HepG2 (cell line): Measurements from ENCODE around the gene NMU. TPM values are rescaled to one million over a fixed set of nuclear protein-coding genes. Genes with fewer than 3 reads are reported as not detected.

ENCODE experiments used
- FIP1L1 ChIP-seq: fragments of 200-400 bp; formaldehyde crosslinking; IDR thresholded peaks from 2 replicates; pipeline ENCODE4 v1.6.1; 2018; ENCODE audit warnings: low read depth, mild to moderate bottlenecking, low read length, moderate library complexity, borderline replicate concordance; ENCODE audit not compliant: insufficient read depth
- HOXA9 ChIP-seq: sonication (generic); formaldehyde crosslinking; IDR thresholded peaks from 2 replicates; pipeline ENCODE4 v1.8.1; 2022; ENCODE audit warnings: missing genetic modification reagents, mild to moderate bottlenecking, moderate library complexity, borderline replicate concordance
- JARID2 ChIP-seq: sonication (generic); formaldehyde crosslinking; IDR thresholded peaks from 2 replicates; pipeline ENCODE4 v1.8.1; 2023; ENCODE audit warnings: missing genetic modification reagents, inconsistent platforms; ENCODE audit not compliant: insufficient replicate concordance
- JDP2 ChIP-seq: sonication (generic); formaldehyde crosslinking; IDR thresholded peaks from 2 replicates; pipeline ENCODE4 v1.8.1; 2022; ENCODE audit warnings: missing genetic modification reagents, borderline replicate concordance
- JUND ChIP-seq: sonication (generic); formaldehyde crosslinking; IDR thresholded peaks from 2 replicates; pipeline ENCODE4 v1.8.0; 2022; ENCODE audit warnings: mild to moderate bottlenecking, missing genetic modification reagents
- KDM3A ChIP-seq: IDR thresholded peaks from 2 replicates; pipeline ENCODE4 v1.6.1; 2018; ENCODE audit warnings: low read depth, missing compliant biosample characterization
- KMT2B ChIP-seq: IDR thresholded peaks from 2 replicates; pipeline ENCODE4 v1.6.1; 2016; ENCODE audit warnings: missing genetic modification reagents, missing compliant biosample characterization
- MEIS2 ChIP-seq: sonication (generic); formaldehyde crosslinking; IDR thresholded peaks from 2 replicates; pipeline ENCODE4 v1.9.0; 2021; ENCODE audit warnings: mild to moderate bottlenecking, missing genetic modification reagents
- MXI1 ChIP-seq: IDR thresholded peaks from 3 replicates; pipeline ENCODE4 v1.6.1; 2012; ENCODE audit warnings: low read depth, low read length, inconsistent platforms, borderline replicate concordance
- NFE2L1 ChIP-seq: sonication (generic); formaldehyde crosslinking; IDR thresholded peaks from 2 replicates; pipeline ENCODE4 v1.4.0; 2020; ENCODE audit warnings: missing genetic modification reagents, mild to moderate bottlenecking, borderline replicate concordance
- NFYB ChIP-seq: sonication (generic); formaldehyde crosslinking; IDR thresholded peaks from 2 replicates; pipeline ENCODE4 v1.4.0; 2020; ENCODE audit warnings: missing genetic modification reagents
- NRL ChIP-seq: sonication (generic); formaldehyde crosslinking; IDR thresholded peaks from 2 replicates; pipeline ENCODE4 v1.5.0; 2020; ENCODE audit warnings: missing genetic modification reagents, mild to moderate bottlenecking, moderate library complexity, borderline replicate concordance
- RARA ChIP-seq: IDR thresholded peaks from 2 replicates; pipeline ENCODE4 v1.6.1; 2016; ENCODE audit warnings: missing genetic modification reagents, missing compliant biosample characterization
- SOX6 ChIP-seq, 2 experiments: fragments of 450-650 bp in 1 of 2; sonication (generic) in 1 of 2; formaldehyde crosslinking in 1 of 2; IDR thresholded peaks; 2 replicates each; pipeline versions ENCODE4 v1.4.0 to v1.6.1; 2017 to 2020; ENCODE audit warnings: antibody characterized with exemption in 1 of 2, mild to moderate bottlenecking in 1 of 2, missing genetic modification reagents in 1 of 2
- ZFP36L2 ChIP-seq: sonication (generic); formaldehyde crosslinking; IDR thresholded peaks from 2 replicates; pipeline ENCODE4 v1.4.0; 2020; ENCODE audit warnings: missing genetic modification reagents
- ZNF230 ChIP-seq: sonication (generic); formaldehyde crosslinking; IDR thresholded peaks from 2 replicates; pipeline ENCODE4 v1.4.0; 2020; ENCODE audit warnings: mild to moderate bottlenecking, missing genetic modification reagents
- ZNF510 ChIP-seq: sonication (generic); formaldehyde crosslinking; IDR thresholded peaks from 2 replicates; pipeline ENCODE4 v1.4.0; 2020; ENCODE audit warnings: low read depth, mild to moderate bottlenecking, missing genetic modification reagents
- ZNF563 ChIP-seq: sonication (generic); formaldehyde crosslinking; IDR thresholded peaks from 2 replicates; pipeline ENCODE4 v1.8.0; 2022; ENCODE audit warnings: mild to moderate bottlenecking, moderate library complexity, missing genetic modification reagents
- ZNF607 ChIP-seq: sonication (generic); formaldehyde crosslinking; IDR thresholded peaks from 2 replicates; pipeline ENCODE4 v1.5.1; 2020; ENCODE audit warnings: missing genetic modification reagents, mild to moderate bottlenecking, borderline replicate concordance
- ZSCAN25 ChIP-seq: sonication (generic); formaldehyde crosslinking; IDR thresholded peaks from 2 replicates; pipeline ENCODE4 v1.8.0; 2022; ENCODE audit warnings: mild to moderate bottlenecking, missing genetic modification reagents
- polyA plus RNA-seq, 8 experiments: library from polyadenylated mRNA; depleted of rRNA in 3 of 8; stranded (reverse) in 7 of 8; unstranded in 1 of 8; fragments of >200 nt; fragmentation: Illumina TruSeq in 4 of 8; extraction: Trizol in 4 of 8; gene quantifications; 2 replicates each; pipeline versions ENCODE4 v1.2.1 to v1.2.3, GENCODE V29; 2011 to 2016; ENCODE audit warnings: low read depth in 4 of 8, missing spikeins in 1 of 8, mixed read lengths in 1 of 8; ENCODE audit not compliant: insufficient read depth in 1 of 8
- total RNA-seq, 5 experiments: library from RNA; depleted of rRNA; stranded (reverse); fragments of >200 nt; fragmentation: Illumina TruSeq; extraction: Trizol; gene quantifications; 2 replicates each; pipeline ENCODE4 v1.2.3, GENCODE V29; 2016; ENCODE audit warnings: low read depth in 1 of 5
- TF ChIP-seq, protein P1 (sequence below): sonication (generic); formaldehyde crosslinking; IDR thresholded peaks from 2 replicates; pipeline ENCODE4 v1.4.0; 2020; ENCODE audit warnings: mild to moderate bottlenecking, missing genetic modification reagents
- TF ChIP-seq, protein P2 (sequence below): sonication (generic); formaldehyde crosslinking; IDR thresholded peaks from 2 replicates; pipeline ENCODE4 v1.8.1; 2022; ENCODE audit warnings: mild to moderate bottlenecking, missing genetic modification reagents

The NMU gene
- total and polyA plus RNA-seq, 2 of the 13 experiments (the other 11 are each of a cell fraction or from before 2014, with no cell fraction given) = not detected

DNA sequence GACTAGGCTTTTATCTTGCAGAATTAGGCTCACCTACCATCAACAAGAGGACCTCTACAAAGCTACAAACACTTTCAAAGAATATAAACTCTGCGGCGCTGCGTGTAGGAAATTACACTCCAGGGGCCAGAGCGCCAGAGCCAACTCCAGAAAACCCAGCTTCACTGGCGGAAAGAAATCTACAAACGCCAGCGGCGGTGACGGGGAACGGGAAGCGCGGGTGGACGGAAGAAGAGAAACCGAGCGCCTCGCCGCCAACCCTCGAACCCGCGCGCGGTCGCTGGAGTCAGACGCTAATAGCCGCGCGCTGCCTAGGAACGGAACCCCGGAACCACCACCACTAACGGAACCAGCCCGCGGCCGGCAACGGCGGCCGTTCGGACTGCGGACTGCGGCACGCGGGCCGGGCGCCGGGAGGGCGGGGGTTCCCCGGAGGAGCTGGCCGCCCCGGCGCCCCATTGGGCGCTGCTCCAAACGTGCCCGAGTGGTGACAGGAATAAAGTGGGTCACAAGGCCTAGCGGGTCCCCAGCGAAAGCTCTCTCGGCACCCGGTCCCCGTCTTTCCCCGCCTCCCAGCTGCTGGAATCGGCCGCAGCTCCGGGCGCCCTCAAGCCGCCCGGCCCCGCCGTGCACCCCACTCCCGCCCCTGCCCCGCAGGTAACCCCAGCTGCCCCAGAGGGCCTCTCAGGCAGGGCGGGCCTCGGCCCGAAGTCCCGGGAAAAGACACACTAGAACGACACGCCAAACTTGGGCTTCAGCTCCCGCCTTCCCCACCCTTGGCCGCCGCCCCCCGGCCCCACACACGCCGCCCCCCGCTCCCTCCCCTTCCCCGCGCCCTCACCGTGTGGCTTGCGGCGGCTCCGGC, 90.2 kb downstream of the NMU start (continued):
- TF ChIP-seq JDP2 (no peak), KDM3A (CRISPR knock-in tag) (0 out of 2 replicates have a peak, but pooled peaks have one; percentile 41), ZSCAN25 (CRISPR knock-in tag) (peak; percentile 43), SOX6 (IDR thresholded peaks at IDR 0.05) (no peak), SOX6 (CRISPR knock-in tag; IDR thresholded peaks at IDR 0.05) (no peak), HOXA9 (no peak), ZNF607 (CRISPR knock-in tag) (peak; percentile 73; the same call in 1 of the 2 replicates), NFE2L1 (CRISPR knock-in tag) (no peak), JARID2 (CRISPR knock-in tag) (no peak), ZNF510 (CRISPR knock-in tag) (no peak), NFYB (CRISPR knock-in tag) (no peak), ZFP36L2 (CRISPR knock-in tag) (no peak), MXI1 (peak; percentile 45; the same call in 1 of the 3 replicates), NRL (0 out of 2 replicates have a peak, but pooled peaks have one; percentile 64), FIP1L1 (no peak), ZNF563 (peak; percentile 57; the same call in 1 of the 2 replicates), JUND (no peak), RARA (CRISPR knock-in tag) (peak; percentile 30; the same call in 1 of the 2 replicates), ZNF230 (0 out of 2 replicates have a peak, but pooled peaks have one; percentile 73), KMT2B (peak; percentile 87), MEIS2 (peak; percentile 36; the same call in 1 of the 2 replicates)
- TF ChIP-seq, protein P1, sequence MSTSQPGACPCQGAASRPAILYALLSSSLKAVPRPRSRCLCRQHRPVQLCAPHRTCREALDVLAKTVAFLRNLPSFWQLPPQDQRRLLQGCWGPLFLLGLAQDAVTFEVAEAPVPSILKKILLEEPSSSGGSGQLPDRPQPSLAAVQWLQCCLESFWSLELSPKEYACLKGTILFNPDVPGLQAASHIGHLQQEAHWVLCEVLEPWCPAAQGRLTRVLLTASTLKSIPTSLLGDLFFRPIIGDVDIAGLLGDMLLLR (CRISPR knock-in tag) = no peak
- TF ChIP-seq, protein P2, sequence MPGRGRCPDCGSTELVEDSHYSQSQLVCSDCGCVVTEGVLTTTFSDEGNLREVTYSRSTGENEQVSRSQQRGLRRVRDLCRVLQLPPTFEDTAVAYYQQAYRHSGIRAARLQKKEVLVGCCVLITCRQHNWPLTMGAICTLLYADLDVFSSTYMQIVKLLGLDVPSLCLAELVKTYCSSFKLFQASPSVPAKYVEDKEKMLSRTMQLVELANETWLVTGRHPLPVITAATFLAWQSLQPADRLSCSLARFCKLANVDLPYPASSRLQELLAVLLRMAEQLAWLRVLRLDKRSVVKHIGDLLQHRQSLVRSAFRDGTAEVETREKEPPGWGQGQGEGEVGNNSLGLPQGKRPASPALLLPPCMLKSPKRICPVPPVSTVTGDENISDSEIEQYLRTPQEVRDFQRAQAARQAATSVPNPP (CRISPR knock-in tag) = 0 out of 2 replicates have a peak, but pooled peaks have one; percentile 56
